K562 (cell line): Measurements from ENCODE around the gene MPST. TPM values are rescaled to one million over a fixed set of nuclear protein-coding genes. Genes with fewer than 3 reads are reported as not detected.
A peak's percentile ranks its signal among the peaks of the same experiment; 100 is the strongest.

Experiments used
- ATAC-seq: fragments of 200-7000 bp; cut with Tn5 transposase; 3 replicates; pipeline ENCODE4 v1.9.1; 2020; ENCODE audit warnings: moderate library complexity
- BruUV-seq: library from RNA; stranded (reverse); fragments of 400-500 nt; replicated peaks from 2 replicates; lab custom pipeline; 2021; lab: Mats Ljungman, UMichigan
- CTCF ChIA-PET: fragments of 300-600 bp; formaldehyde crosslinking; extraction: SDS; loops from one replicate; lab custom pipeline; 2021; ENCODE audit warnings: low intra/inter-chr PET ratio; lab: Yijun Ruan, JAX
- POLR2A ChIA-PET: fragments of 300-600, 350-650 bp; sonication (Branson Sonifier 250); formaldehyde crosslinking; extraction: SDS; loops from one replicate; lab custom pipeline; 2021; ENCODE audit warnings: antibody characterized with exemption, inconsistent platforms; lab: Yijun Ruan, JAX
- DNase-seq, 4 experiments: peaks; one replicate each; pipeline versions ENCODE4 v3.0.0 to v3.0.0-alpha.2; 2011 to 2018; ENCODE audit warnings: low spot score in 3 of 4, mixed read lengths in 3 of 4; ENCODE audit errors: extremely low read depth in 1 of 4
- FAIRE-seq: peaks from 2 replicates; lab custom pipeline; 2011; peaks lifted over from hg19 to GRCh38; lab: Jason Lieb, UNC
- H2AFZ ChIP-seq: 2 replicates; pipeline ENCODE4 v1.6.0; 2011; ENCODE audit warnings: low read depth, low read length, control low read depth, inconsistent platforms
- H3K27ac ChIP-seq: fragments of 200-600 bp; 3 replicates; pipeline ENCODE4 v1.8.0; 2011; ENCODE audit warnings: low read depth, mild to moderate bottlenecking, control low read depth, inconsistent platforms, low read length, moderate library complexity, mixed read lengths; ENCODE audit errors: extremely low read depth
- H3K27me3 ChIP-seq, 2 experiments: fragments of 300-600 bp in 1 of 2; 2 replicates in 1 of 2; 3 replicates in 1 of 2; pipeline versions ENCODE4 v1.6.0 to v1.8.0; 2011; ENCODE audit warnings: inconsistent platforms in 2 of 2, low read length in 2 of 2, mild to moderate bottlenecking in 1 of 2, mixed read lengths in 1 of 2, moderate library complexity in 1 of 2; ENCODE audit not compliant: control insufficient read depth in 2 of 2, insufficient read depth in 2 of 2
- H3K36me3 ChIP-seq: fragments of 300-600 bp; 3 replicates; pipeline ENCODE4 v1.8.0; 2011; ENCODE audit warnings: mild to moderate bottlenecking, low read length, inconsistent platforms; ENCODE audit not compliant: control insufficient read depth, insufficient read depth
- H3K4me1 ChIP-seq, 2 experiments: fragments of 200-600 bp in 1 of 2; replicated peaks in 1 of 2; 2 replicates in 1 of 2; 3 replicates in 1 of 2; pipeline versions ENCODE4 v1.5.1 to v1.8.0; 2011; ENCODE audit warnings: inconsistent platforms in 2 of 2, low read length in 2 of 2, mild to moderate bottlenecking in 1 of 2, mixed read lengths in 1 of 2, moderate library complexity in 1 of 2; ENCODE audit not compliant: control insufficient read depth in 2 of 2, insufficient read depth in 2 of 2
- H3K4me2 ChIP-seq: 2 replicates; pipeline ENCODE4 v1.6.1; 2011; ENCODE audit warnings: low read length, control low read depth, inconsistent platforms, mixed read lengths; ENCODE audit not compliant: insufficient read depth
- H3K4me3 ChIP-seq: fragments of 200-600 bp; sonication (generic), shearing (Covaris generic); 2 replicates; pipeline ENCODE4 v1.5.1; 2016; ENCODE audit warnings: control low read depth, inconsistent platforms
- H3K79me2 ChIP-seq: fragments of 200-600 bp; 3 replicates; pipeline ENCODE4 v1.8.0; 2011; ENCODE audit warnings: low read length, inconsistent platforms; ENCODE audit not compliant: control insufficient read depth, insufficient read depth
- H3K9ac ChIP-seq, 2 experiments: 2 replicates each; pipeline versions ENCODE4 v1.6.0 to v1.6.1; 2011; ENCODE audit warnings: low read depth in 2 of 2, low read length in 2 of 2, control low read depth in 1 of 2, inconsistent platforms in 1 of 2, mild to moderate bottlenecking in 1 of 2, mixed read lengths in 1 of 2; ENCODE audit not compliant: insufficient read depth in 1 of 2
- H3K9me1 ChIP-seq: one replicate; pipeline ENCODE4 v1.6.0; 2011; ENCODE audit warnings: inconsistent platforms, mild to moderate bottlenecking, low read length, moderate library complexity; ENCODE audit not compliant: control insufficient read depth, insufficient read depth
- H3K9me3 ChIP-seq: replicated peaks from 2 replicates; pipeline ENCODE4 v1.5.1; 2011; ENCODE audit warnings: low read depth, low read length, inconsistent platforms; ENCODE audit not compliant: control insufficient read depth, insufficient read depth
- H4K20me1 ChIP-seq: replicated peaks from 2 replicates; pipeline ENCODE4 v1.6.1; 2011; ENCODE audit warnings: low read length, inconsistent platforms, mixed read lengths; ENCODE audit not compliant: control insufficient read depth, insufficient read depth
- COPS2 ChIP-seq: fragments of 450-650 bp; conservative IDR thresholded peaks from 2 replicates; pipeline ENCODE4 v1.6.1; 2016; ENCODE audit warnings: mild to moderate bottlenecking, moderate library complexity
- CREB5 ChIP-seq: fragments of 250-450 bp; sonication (Bioruptor Pico); IDR thresholded peaks from 2 replicates; pipeline ENCODE4 v1.5.0; 2020; ENCODE audit warnings: mild to moderate bottlenecking
- FOSL1 ChIP-seq: fragments of 200-800 bp; sonication (Bioruptor generic); conservative IDR thresholded peaks from 2 replicates; pipeline ENCODE4 v1.6.1; 2016; ENCODE audit warnings: missing genetic modification characterization, missing compliant biosample characterization
- POLR3G ChIP-seq: IDR thresholded peaks from 2 replicates; pipeline ENCODE4 v1.6.1; 2011; ENCODE audit not compliant: insufficient read length, insufficient replicate concordance; ENCODE audit errors: extremely low read depth
- PURB ChIP-seq: sonication (generic); formaldehyde crosslinking; IDR thresholded peaks from 2 replicates; pipeline ENCODE4 v1.9.0; 2021; ENCODE audit warnings: low read depth, mild to moderate bottlenecking, missing genetic modification reagents
- TBP ChIP-seq: optimal IDR thresholded peaks from 2 replicates; pipeline ENCODE3; 2011; ENCODE audit warnings: low read depth, low read length, improper control_type of control experiment
- TEAD4 ChIP-seq, 2 experiments: sonication (generic) in 1 of 2; formaldehyde crosslinking in 1 of 2; IDR thresholded peaks; 2 replicates each; pipeline versions ENCODE4 v1.6.1 to v1.8.0; 2012 to 2022; ENCODE audit warnings: borderline replicate concordance in 1 of 2, inconsistent platforms in 1 of 2, low read length in 1 of 2, mild to moderate bottlenecking in 1 of 2, missing genetic modification reagents in 1 of 2
- ZEB2 ChIP-seq: fragments of 450-650 bp; IDR thresholded peaks from 2 replicates; pipeline ENCODE4 v1.6.1; 2016
- WGBS: fragments of 100-300 bp; shearing (Covaris generic); methylation state at CpG from one replicate; pipeline ENCODE4 v1.1.6; 2016; ENCODE audit warnings: low coverage, mixed read lengths; ENCODE audit not compliant: insufficient coverage; ENCODE audit errors: missing lambda C conversion rate; 5-methylcytosine and 5-hydroxymethylcytosine counted together
- in situ Hi-C: fragments of 300-500 bp; cut with MboI; formaldehyde crosslinking; loops from 4 replicates; pipeline ENCODE4 v1.15.0; 2018; ENCODE audit warnings: inconsistent platforms, mixed read lengths
- intact Hi-C: fragments of 100-400 bp; cut with micrococcal nuclease; formaldehyde crosslinking; loops from 2 replicates; pipeline ENCODE4 v1.14.2; 2022
- polyA plus RNA-seq, 8 experiments: library from polyadenylated mRNA; depleted of rRNA in 4 of 8; stranded (reverse) in 5 of 8; unstranded in 3 of 8; fragments of >200 nt; fragmentation: Nextera tagmentation in 2 of 8; fragmentation: Illumina TruSeq in 1 of 8; extraction: Ambion mirVana in 2 of 8; extraction: Trizol in 1 of 8; gene quantifications; 2 replicates each; pipeline versions ENCODE4 v1.2.1 to v1.2.3, GENCODE V29; 2011 to 2014; ENCODE audit warnings: inconsistent platforms in 1 of 8, missing spikeins in 1 of 8
- total RNA-seq, 7 experiments: library from RNA; depleted of rRNA in 6 of 7; stranded (reverse); fragments of >200 nt in 6 of 7; fragmentation: Illumina TruSeq in 2 of 7; extraction: Trizol in 2 of 7; gene quantifications; 2 replicates each; pipeline versions ENCODE4 v1.2.1 to v1.2.3, GENCODE V29; 2011 to 2021; ENCODE audit warnings: low replicate concordance in 1 of 7
- TF ChIP-seq, protein P1 (sequence below): fragments of 450-650 bp; IDR thresholded peaks from 2 replicates; pipeline ENCODE4 v1.6.1; 2016; ENCODE audit warnings: mild to moderate bottlenecking

MPST gene
- total and polyA plus RNA-seq, 9 of the 15 experiments (the other 6 are each of a cell fraction or from before 2014, with no cell fraction given), result 0.65 to 104 (median 24.3) TPM

GRCh38 chr22:37068859-37069258 is 49.3 kb downstream of the MPST start:
- Histone ChIP-seq H3K27ac (no peak overlapping the region), H2AFZ (no peak overlapping the region), H3K4me3 (no peak overlapping the region), H3K9ac (no peak overlapping the region), H3K36me3 (no peaks in the 10 kb centered on the region), H3K4me2 (no peak overlapping the region), H3K27me3 (peaks cover 2 to 46% of the 10 kb centered on the region in 2 experiments; a peak in 4 of 5 replicates), H4K20me1 (no peaks in the 10 kb centered on the region), H3K9me1 (no peaks in the 10 kb centered on the region), H3K4me1 (no peaks in the 10 kb centered on the region), H3K79me2 (no peaks in the 10 kb centered on the region), H3K9me3 (no peaks in the 10 kb centered on the region; the same call in 1 of the 2 replicates)
- in situ Hi-C loops, result no loop called here
- FAIRE-seq (no peak), ATAC-seq (no peak), DNase-seq (peak in 2 of 4 experiments; percentile 30 to 33)
- CTCF ChIA-PET, result no interaction called here
- BruUV-seq, result no TSS peak
- POLR2A ChIA-PET, result no interaction called here
- 5% methylated on average over 30 of the region's 36 CpGs for WGBS
- intact Hi-C loops, result no loop called here
- no peak for TF ChIP-seq ZEB2
- no peak for TF ChIP-seq PURB
- no peak for TF ChIP-seq POLR3G

DNA sequence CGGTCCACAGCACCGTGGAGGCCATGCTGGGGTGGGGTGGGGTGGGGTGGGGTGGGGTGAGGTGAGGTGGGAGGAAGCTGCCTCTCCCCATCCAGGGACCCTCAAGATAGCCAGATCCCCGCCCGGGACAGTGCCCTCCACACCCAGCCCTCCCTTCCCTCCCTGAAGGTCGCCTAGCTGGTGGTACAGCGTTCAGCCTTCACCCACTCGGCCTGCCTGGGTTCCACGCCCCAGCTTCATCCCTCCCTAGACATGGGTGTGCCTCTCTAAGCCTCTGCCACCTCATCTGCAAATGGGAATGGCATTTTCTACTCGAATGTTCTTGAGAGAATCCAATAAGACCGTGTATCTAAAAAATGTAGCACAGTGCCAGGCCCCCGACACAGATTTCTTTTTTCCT is 49.8 kb downstream of the MPST start:
- no peaks in the 10 kb centered on the region for H3K9me1 ChIP-seq

More for the DNA sequence above, 49.8 kb downstream of the MPST start:
- FAIRE-seq, result no peak
- CTCF ChIA-PET, result no interaction called here
- DNase-seq, result no peak
- Histone ChIP-seq H3K36me3 (no peaks in the 10 kb centered on the region), H4K20me1 (no peaks in the 10 kb centered on the region), H3K9me3 (no peaks in the 10 kb centered on the region; the same call in 1 of the 2 replicates), H3K27me3 (peaks cover 0 to 44% of the 10 kb centered on the region in 2 experiments; a peak in 4 of 5 replicates), H3K4me3 (no peak overlapping the region)
- ATAC-seq, result no peak
- TF ChIP-seq CREB5 (CRISPR knock-in tag) (no peak), COPS2 (no peak), TBP (no peak), TEAD4 (IDR thresholded peaks at IDR 0.05; ENCODE audit: low read length) (no peak), TEAD4 (CRISPR knock-in tag; IDR thresholded peaks at IDR 0.05; ENCODE audit: borderline replicate concordance) (no peak), FOSL1 (tag) (no peak)
- TF ChIP-seq, protein P1, sequence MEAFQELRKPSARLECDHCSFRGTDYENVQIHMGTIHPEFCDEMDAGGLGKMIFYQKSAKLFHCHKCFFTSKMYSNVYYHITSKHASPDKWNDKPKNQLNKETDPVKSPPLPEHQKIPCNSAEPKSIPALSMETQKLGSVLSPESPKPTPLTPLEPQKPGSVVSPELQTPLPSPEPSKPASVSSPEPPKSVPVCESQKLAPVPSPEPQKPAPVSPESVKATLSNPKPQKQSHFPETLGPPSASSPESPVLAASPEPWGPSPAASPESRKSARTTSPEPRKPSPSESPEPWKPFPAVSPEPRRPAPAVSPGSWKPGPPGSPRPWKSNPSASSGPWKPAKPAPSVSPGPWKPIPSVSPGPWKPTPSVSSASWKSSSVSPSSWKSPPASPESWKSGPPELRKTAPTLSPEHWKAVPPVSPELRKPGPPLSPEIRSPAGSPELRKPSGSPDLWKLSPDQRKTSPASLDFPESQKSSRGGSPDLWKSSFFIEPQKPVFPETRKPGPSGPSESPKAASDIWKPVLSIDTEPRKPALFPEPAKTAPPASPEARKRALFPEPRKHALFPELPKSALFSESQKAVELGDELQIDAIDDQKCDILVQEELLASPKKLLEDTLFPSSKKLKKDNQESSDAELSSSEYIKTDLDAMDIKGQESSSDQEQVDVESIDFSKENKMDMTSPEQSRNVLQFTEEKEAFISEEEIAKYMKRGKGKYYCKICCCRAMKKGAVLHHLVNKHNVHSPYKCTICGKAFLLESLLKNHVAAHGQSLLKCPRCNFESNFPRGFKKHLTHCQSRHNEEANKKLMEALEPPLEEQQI, result no peak
- TF ChIP-seq, all 486 proteins: peak for 0
- Histone ChIP-seq H3K9ac (no peak overlapping the region), H3K27ac (no peak overlapping the region), H3K79me2 (no peaks in the 10 kb centered on the region), H3K4me2 (no peak overlapping the region), H2AFZ (no peak overlapping the region), H3K4me1 (no peaks in the 10 kb centered on the region)
- intact Hi-C loops, result no loop called here
- in situ Hi-C loops, result no loop called here
- POLR2A ChIA-PET, result no interaction called here
- 5% methylated on average over 4 of the region's 11 CpGs for WGBS
- no TSS peak for BruUV-seq
